Right lobe of liver (tissue), 4 donors: Measurements from ENCODE around the gene CACNA2D1.

Experiments used
- POLR2A ChIP-seq: fragments of 450-650 bp; IDR thresholded peaks from one replicate; pipeline ENCODE4 v1.6.1; 2017; ENCODE audit warnings: antibody characterized with exemption, mild to moderate bottlenecking
- TF ChIP-seq, protein P1 (sequence below), 4 donors: fragments of 200-600 bp in 3 of 4; fragments of 450-650 bp in 1 of 4; IDR thresholded peaks; one replicate each; pipeline versions ENCODE4 v1.5.1 to v1.8.0; 2016 to 2022; ENCODE audit warnings: antibody characterized with exemption in 4 of 4, mild to moderate bottlenecking in 2 of 4
- donor health status: DM: no; HTN: no; CAD: no.
- donor health status: DM: no; HTN: no; CAD: no.
- donor health status: DM: no; HTN: yes; CAD: no.

DNA sequence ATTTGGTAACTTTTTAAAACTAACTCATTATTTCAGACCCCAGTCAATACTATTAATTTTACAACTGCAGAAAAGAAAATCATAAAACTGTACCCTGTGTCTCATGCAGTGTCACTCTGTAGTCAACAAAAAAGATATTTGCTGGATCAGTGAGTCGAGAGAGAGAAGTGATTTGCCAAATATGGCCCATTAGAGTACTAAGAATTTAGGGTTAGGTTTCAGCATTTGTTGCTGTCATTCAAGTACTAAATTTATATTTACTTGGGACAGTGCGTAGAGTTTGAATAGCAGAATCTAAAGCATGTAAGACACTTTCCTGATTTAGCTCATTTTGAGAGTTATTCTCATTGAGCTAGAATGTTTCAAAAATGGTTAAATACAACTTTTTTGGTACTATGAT, 38.9 kb downstream of the CACNA2D1 start:
- TF ChIP-seq POLR2A = no peak
- TF ChIP-seq, protein P1, sequence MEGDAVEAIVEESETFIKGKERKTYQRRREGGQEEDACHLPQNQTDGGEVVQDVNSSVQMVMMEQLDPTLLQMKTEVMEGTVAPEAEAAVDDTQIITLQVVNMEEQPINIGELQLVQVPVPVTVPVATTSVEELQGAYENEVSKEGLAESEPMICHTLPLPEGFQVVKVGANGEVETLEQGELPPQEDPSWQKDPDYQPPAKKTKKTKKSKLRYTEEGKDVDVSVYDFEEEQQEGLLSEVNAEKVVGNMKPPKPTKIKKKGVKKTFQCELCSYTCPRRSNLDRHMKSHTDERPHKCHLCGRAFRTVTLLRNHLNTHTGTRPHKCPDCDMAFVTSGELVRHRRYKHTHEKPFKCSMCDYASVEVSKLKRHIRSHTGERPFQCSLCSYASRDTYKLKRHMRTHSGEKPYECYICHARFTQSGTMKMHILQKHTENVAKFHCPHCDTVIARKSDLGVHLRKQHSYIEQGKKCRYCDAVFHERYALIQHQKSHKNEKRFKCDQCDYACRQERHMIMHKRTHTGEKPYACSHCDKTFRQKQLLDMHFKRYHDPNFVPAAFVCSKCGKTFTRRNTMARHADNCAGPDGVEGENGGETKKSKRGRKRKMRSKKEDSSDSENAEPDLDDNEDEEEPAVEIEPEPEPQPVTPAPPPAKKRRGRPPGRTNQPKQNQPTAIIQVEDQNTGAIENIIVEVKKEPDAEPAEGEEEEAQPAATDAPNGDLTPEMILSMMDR (IDR thresholded peaks at IDR 0.05) = no peak
